H1 (cell line): Measurements from ENCODE around the gene TMEM225B. TPM values are rescaled to one million over a fixed set of nuclear protein-coding genes. Genes with fewer than 3 reads are reported as not detected.

ENCODE experiments used
- RAD21 ChIP-seq, 2 experiments: IDR thresholded peaks in 1 of 2; conservative IDR thresholded peaks in 1 of 2; 2 replicates each; pipeline ENCODE4 v1.6.1; 2011; ENCODE audit warnings: low read depth in 2 of 2, low read length in 2 of 2, improper control_type of control experiment in 1 of 2, inconsistent platforms in 1 of 2, mild to moderate bottlenecking in 1 of 2, moderate library complexity in 1 of 2
- polyA plus RNA-seq, 7 experiments: library from polyadenylated mRNA; depleted of rRNA in 3 of 7; stranded (reverse) in 5 of 7; unstranded in 2 of 7; fragments of >200 nt in 5 of 7; fragments of 200-250 nt in 2 of 7; gene quantifications; 1 replicate in 5 of 7; 2 replicates in 1 of 7; 4 replicates in 1 of 7; pipeline versions ENCODE4 v1.2.1 to v1.2.3, GENCODE V29; 2011 to 2013; ENCODE audit warnings: missing spikeins in 2 of 7, mixed read lengths in 2 of 7
- total RNA-seq: library from RNA; stranded (reverse); fragmentation: NEBNext Ultra II Directional; extraction: Animal tissue kit (Norgen Biotek cat#: 25700); gene quantifications from 2 replicates; pipeline ENCODE4 v1.2.1, GENCODE V29; 2021
- TF ChIP-seq, protein P1 (sequence below): IDR thresholded peaks from 2 replicates; pipeline ENCODE4 v1.6.1; 2011; ENCODE audit warnings: low read depth, mild to moderate bottlenecking, low read length; ENCODE audit not compliant: insufficient read depth

The TMEM225B gene
- total and polyA plus RNA-seq, 2 of the 8 experiments (the other 6 are each of a cell fraction or from before 2014, with no cell fraction given): 0.68 TPM; not detected in 1

GRCh38 chr7:99621271-99621670, 23.2 kb downstream of the TMEM225B start (continued):
- TF ChIP-seq RAD21 (IDR thresholded peaks at IDR 0.05 in 1 of 2, conservative IDR thresholded peaks at IDR 0.05 in 1 of 2; ENCODE audit: low read depth in 2 of 2, low read length in 2 of 2): no peak
- TF ChIP-seq, protein P1, sequence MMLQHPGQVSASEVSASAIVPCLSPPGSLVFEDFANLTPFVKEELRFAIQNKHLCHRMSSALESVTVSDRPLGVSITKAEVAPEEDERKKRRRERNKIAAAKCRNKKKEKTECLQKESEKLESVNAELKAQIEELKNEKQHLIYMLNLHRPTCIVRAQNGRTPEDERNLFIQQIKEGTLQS: no peak
